OCI-LY3 (cell line): ENCODE data around the gene ATP8B4.

Source experiments
- EZH2phosphoT487 ChIP-seq: fragments of 200-600 bp; shearing (Covaris generic); IDR thresholded peaks from 2 replicates; pipeline ENCODE4 v1.6.1; 2018; ENCODE audit warnings: antibody characterized with exemption, mixed run types, low read depth
- TF ChIP-seq, protein P1 (sequence below): fragments of 200-600, 300-600 bp; sonication (generic); IDR thresholded peaks from 2 replicates; pipeline ENCODE4 v1.5.1; 2014; ENCODE audit warnings: antibody characterized with exemption, low read length, low read depth

DNA sequence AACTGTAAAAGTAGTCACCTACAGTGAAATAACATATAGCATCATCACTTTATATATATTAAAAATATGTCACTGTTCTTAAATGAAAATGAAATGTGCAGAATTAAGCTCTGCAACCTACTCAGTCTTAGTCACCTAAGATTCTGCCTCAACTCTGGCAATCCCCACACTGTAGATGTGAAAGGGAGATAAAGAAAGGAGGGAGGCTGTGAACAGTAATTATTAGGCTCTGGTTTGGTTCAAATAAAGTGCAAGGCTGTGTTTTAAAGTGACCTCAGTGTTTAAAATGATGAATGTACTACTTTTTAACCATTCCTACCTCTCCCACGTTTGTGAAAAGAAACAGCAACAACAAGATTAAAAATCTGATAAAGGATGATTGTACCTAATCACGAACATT lies 72.2 kb downstream of the ATP8B4 start:
- TF ChIP-seq, protein P1, sequence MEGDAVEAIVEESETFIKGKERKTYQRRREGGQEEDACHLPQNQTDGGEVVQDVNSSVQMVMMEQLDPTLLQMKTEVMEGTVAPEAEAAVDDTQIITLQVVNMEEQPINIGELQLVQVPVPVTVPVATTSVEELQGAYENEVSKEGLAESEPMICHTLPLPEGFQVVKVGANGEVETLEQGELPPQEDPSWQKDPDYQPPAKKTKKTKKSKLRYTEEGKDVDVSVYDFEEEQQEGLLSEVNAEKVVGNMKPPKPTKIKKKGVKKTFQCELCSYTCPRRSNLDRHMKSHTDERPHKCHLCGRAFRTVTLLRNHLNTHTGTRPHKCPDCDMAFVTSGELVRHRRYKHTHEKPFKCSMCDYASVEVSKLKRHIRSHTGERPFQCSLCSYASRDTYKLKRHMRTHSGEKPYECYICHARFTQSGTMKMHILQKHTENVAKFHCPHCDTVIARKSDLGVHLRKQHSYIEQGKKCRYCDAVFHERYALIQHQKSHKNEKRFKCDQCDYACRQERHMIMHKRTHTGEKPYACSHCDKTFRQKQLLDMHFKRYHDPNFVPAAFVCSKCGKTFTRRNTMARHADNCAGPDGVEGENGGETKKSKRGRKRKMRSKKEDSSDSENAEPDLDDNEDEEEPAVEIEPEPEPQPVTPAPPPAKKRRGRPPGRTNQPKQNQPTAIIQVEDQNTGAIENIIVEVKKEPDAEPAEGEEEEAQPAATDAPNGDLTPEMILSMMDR, result no peak
- TF ChIP-seq EZH2phosphoT487, result no peak
